ENCODE data around the gene LAMC1. TPM values are rescaled to one million over a fixed set of nuclear protein-coding genes. Genes with fewer than 3 reads are reported as not detected.

Gene LAMC1
- polyA plus RNA-seq, 1 donor from 2014 or later, result 4.2 TPM

- Histone ChIP-seq H3K9me2 (ENCODE audit: insufficient read depth, low read length) (no peaks in the 10 kb centered on the region), H3K79me2 (replicated peaks; ENCODE audit: insufficient read depth, low read length) (peaks cover 21% of the 10 kb centered on the region), H3K9me3 (ENCODE audit: low read length) (no peaks in the 10 kb centered on the region), H3K27ac (ENCODE audit: low read length) (no peak overlapping the region), H3K9ac (ENCODE audit: low read length) (no peak overlapping the region), H3K4me3 (ENCODE audit: low read length) (peak overlapping the region; percentile 88), H3K27me3 (ENCODE audit: insufficient read depth, low read depth, low read length) (no peaks in the 10 kb centered on the region), H4K20me1 (ENCODE audit: insufficient read depth) (peaks cover 3% of the 10 kb centered on the region), H3K36me3 (ENCODE audit: insufficient read depth, low read length) (no peaks in the 10 kb centered on the region), H3F3A (ENCODE audit: insufficient read depth, low read length, poor library complexity, severe bottlenecking) (peaks cover 4% of the 10 kb centered on the region), H3K4me2 (ENCODE audit: low read length) (peak overlapping the region; percentile 97), H2AFZ (ENCODE audit: low read depth, low read length) (no peak overlapping the region)
- no peak for TF ChIP-seq EP300 (conservative IDR thresholded peaks at IDR 0.05; ENCODE audit: poor library complexity, severe bottlenecking)
- TF ChIP-seq POLR2AphosphoS5 (IDR thresholded peaks at IDR 0.05), result no peak
- TF ChIP-seq MXI1 (conservative IDR thresholded peaks at IDR 0.05; ENCODE audit: poor library complexity, severe bottlenecking), result no peak
- no peak for TF ChIP-seq RAD21 (conservative IDR thresholded peaks at IDR 0.05)
- TF ChIP-seq REST (IDR thresholded peaks at IDR 0.05; ENCODE audit: borderline replicate concordance), result no peak
- no peak for TF ChIP-seq CTCF (IDR thresholded peaks at IDR 0.05; ENCODE audit: poor library complexity, severe bottlenecking)
Observed at GRCh38 chr1:183025782-183026774, 2.9 kb downstream of the LAMC1 start.

- Histone ChIP-seq H3K27me3 (ENCODE audit: insufficient read depth, low read depth, low read length) (no peaks in the 10 kb centered on the region), H3K4me3 (ENCODE audit: low read length) (peak overlapping the region; percentile 88), H3K4me2 (ENCODE audit: low read length) (no peak overlapping the region), H3K27ac (ENCODE audit: low read length) (no peak overlapping the region), H3K36me3 (ENCODE audit: insufficient read depth, low read length) (no peaks in the 10 kb centered on the region), H4K20me1 (ENCODE audit: insufficient read depth) (peaks cover 3% of the 10 kb centered on the region), H3F3A (ENCODE audit: insufficient read depth, low read length, poor library complexity, severe bottlenecking) (peaks cover 4% of the 10 kb centered on the region), H3K9ac (ENCODE audit: low read length) (no peak overlapping the region), H3K9me2 (ENCODE audit: insufficient read depth, low read length) (no peaks in the 10 kb centered on the region), H2AFZ (ENCODE audit: low read depth, low read length) (no peak overlapping the region), H3K9me3 (ENCODE audit: low read length) (no peaks in the 10 kb centered on the region), H3K79me2 (replicated peaks; ENCODE audit: insufficient read depth, low read length) (peaks cover 21% of the 10 kb centered on the region)
- TF ChIP-seq POLR2AphosphoS5 (IDR thresholded peaks at IDR 0.05) (no peak), REST (IDR thresholded peaks at IDR 0.05; ENCODE audit: borderline replicate concordance) (no peak)
Observed at GRCh38 chr1:183027031-183027430, 3.8 kb downstream of the LAMC1 start.

Data from neural cell (in vitro differentiated cells).